GM21825 (cell line): Measurements from ENCODE around the gene PCNT.
A peak's percentile ranks its signal among the peaks of the same experiment; 100 is the strongest.
"Not testable (repeated sequence)": the region's sequence is repeated elsewhere in the genome, so short reads cannot be mapped to it uniquely, and the experiment has no call there.

Experiments used
- ATAC-seq: cut with Tn5 transposase; IDR thresholded peaks from one replicate; pipeline ENCODE4 v1.9.1; 2021; ENCODE audit warnings: mild to moderate bottlenecking, moderate library complexity; ENCODE audit not compliant: unreplicated experiment

PCNT gene

GRCh38 chr21:46441331-46441730 is 117.4 kb downstream of the PCNT start:
- no peak for ATAC-seq

GRCh38 chr21:46441961-46442498 is 118.1 kb downstream of the PCNT start:
- no peak for ATAC-seq

- no peak for ATAC-seq
Observed at GRCh38 chr21:46442938-46443337, 119.0 kb downstream of the PCNT start.

GRCh38 chr21:46443910-46444309 is 120.0 kb downstream of the PCNT start:
- no peak for ATAC-seq

GRCh38 chr21:46448108-46448507 is 124.2 kb downstream of the PCNT start:
- ATAC-seq, result no peak

- not testable (repeated sequence) for ATAC-seq
Observed at GRCh38 chr21:46448855-46449254, 124.9 kb downstream of the PCNT start.

- ATAC-seq, result no peak
Observed at GRCh38 chr21:46452710-46453109, 128.8 kb downstream of the PCNT start.

- ATAC-seq, result no peak
Observed at GRCh38 chr21:46454142-46454541, 130.2 kb downstream of the PCNT start.

- ATAC-seq, result no peak
Observed at GRCh38 chr21:46454634-46455390, 130.9 kb downstream of the PCNT start.

- no peak for ATAC-seq
Observed at GRCh38 chr21:46455575-46456385, 131.8 kb downstream of the PCNT start.

- no peak for ATAC-seq
Observed at GRCh38 chr21:46456750-46457149, 132.8 kb downstream of the PCNT start.

- peak; percentile 23 for ATAC-seq
Observed at GRCh38 chr21:46457801-46458314, 133.9 kb downstream of the PCNT start.

GRCh38 chr21:46458315-46459023 is 134.5 kb downstream of the PCNT start, which contains the start of gene DIP2A:
TSS of gene DIP2A (plus strand) at chr21:46458891. CDS start at chr21:46459132, 241 bp downstream.
- peak; percentile 87 for ATAC-seq

- no peak for ATAC-seq
Observed at GRCh38 chr21:46459024-46459355, 135.0 kb downstream of the PCNT start.

GRCh38 chr21:46459356-46460112 is 135.6 kb downstream of the PCNT start:
- ATAC-seq, result no peak

GRCh38 chr21:46461909-46462308 is 138.0 kb downstream of the PCNT start:
- no peak for ATAC-seq

GRCh38 chr21:46465153-46465552 is 141.2 kb downstream of the PCNT start:
- not testable (repeated sequence) for ATAC-seq

GRCh38 chr21:46465651-46466050 is 141.7 kb downstream of the PCNT start:
- ATAC-seq, result no peak

GRCh38 chr21:46468108-46468774 is 144.3 kb downstream of the PCNT start:
- no peak for ATAC-seq

GRCh38 chr21:46469275-46469674 is 145.3 kb downstream of the PCNT start:
- ATAC-seq, result no peak
